Lower leg skin (tissue), 3 donors: ENCODE data around the gene HS3ST4.

Source experiments
- CTCF ChIP-seq, 3 donors: fragments of 450-650 bp; IDR thresholded peaks; one replicate each; pipeline ENCODE4 v1.5.1; 2016; ENCODE audit warnings: antibody characterized with exemption in 3 of 3, mild to moderate bottlenecking in 3 of 3, moderate library complexity in 2 of 3
- POLR2A ChIP-seq, 2 donors: fragments of 450-650 bp; IDR thresholded peaks; one replicate each; pipeline ENCODE4 v1.6.1; 2016 to 2017; ENCODE audit warnings: antibody characterized with exemption in 2 of 2, mild to moderate bottlenecking in 1 of 2, moderate library complexity in 1 of 2

DNA sequence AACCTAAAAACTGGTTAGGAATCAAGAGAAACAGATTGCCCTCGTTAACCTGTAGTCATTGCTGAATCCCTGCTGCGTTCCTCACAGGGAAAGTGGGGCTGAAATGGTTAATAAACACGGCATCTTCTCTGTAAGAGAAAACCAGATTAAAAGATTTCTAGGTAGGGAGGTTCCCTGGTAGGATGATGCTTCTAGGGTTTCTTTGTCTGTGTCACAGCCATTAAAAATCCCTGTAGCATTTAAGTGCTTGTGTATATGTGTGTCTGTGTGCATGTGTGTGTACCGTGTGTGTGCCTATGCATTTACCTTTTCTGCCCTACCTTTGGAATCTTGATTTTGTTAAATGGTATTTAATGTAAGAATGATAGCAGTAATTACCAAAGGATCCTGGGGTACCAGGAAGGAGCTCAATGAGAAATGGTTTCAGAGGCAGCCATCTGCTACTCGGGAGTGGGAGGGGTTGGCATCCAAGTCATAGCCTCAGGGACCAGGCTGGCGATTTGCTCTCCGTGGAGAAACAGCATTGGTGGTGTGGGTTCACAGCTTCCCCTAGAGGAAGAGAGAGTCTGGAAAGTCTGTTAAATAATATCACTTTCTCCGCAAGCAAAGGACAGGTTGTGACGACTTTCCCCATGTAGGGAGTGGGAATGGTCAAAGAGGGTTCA is 177.1 kb downstream of the HS3ST4 start:
- no peak for TF ChIP-seq CTCF (IDR thresholded peaks at IDR 0.05)
- no peak for TF ChIP-seq POLR2A (IDR thresholded peaks at IDR 0.05)
